GM21423 (cell line): Measurements from ENCODE around the gene CCDC142.
A peak's percentile ranks its signal among the peaks of the same experiment; 100 is the strongest.
"Not testable (repeated sequence)": the region's sequence is repeated elsewhere in the genome, so short reads cannot be mapped to it uniquely, and the experiment has no call there.

Experiments
- ATAC-seq: cut with Tn5 transposase; IDR thresholded peaks from one replicate; pipeline ENCODE4 v1.9.1; 2021; ENCODE audit warnings: mild to moderate bottlenecking, moderate library complexity; ENCODE audit not compliant: unreplicated experiment

The CCDC142 gene

GRCh38 chr2:74500578-74500946 lies 17.8 kb upstream of the CCDC142 start:
- no peak for ATAC-seq

GRCh38 chr2:74499940-74500577 lies 17.3 kb upstream of the CCDC142 start:
- no peak for ATAC-seq

- no peak for ATAC-seq
Measured at GRCh38 chr2:74499267-74499939, 16.6 kb upstream of the CCDC142 start, which contains the start of gene LBX2. LBX2 (minus strand) TSS chr2:74499603; CDS start chr2:74499537, 66 bp downstream.

- ATAC-seq: no peak
Measured at GRCh38 chr2:74498500-74499266, 15.9 kb upstream of the CCDC142 start.

- ATAC-seq: no peak
Measured at GRCh38 chr2:74497777-74498499, 15.1 kb upstream of the CCDC142 start.

- no peak for ATAC-seq
Measured at GRCh38 chr2:74496997-74497776, 14.4 kb upstream of the CCDC142 start.

DNA sequence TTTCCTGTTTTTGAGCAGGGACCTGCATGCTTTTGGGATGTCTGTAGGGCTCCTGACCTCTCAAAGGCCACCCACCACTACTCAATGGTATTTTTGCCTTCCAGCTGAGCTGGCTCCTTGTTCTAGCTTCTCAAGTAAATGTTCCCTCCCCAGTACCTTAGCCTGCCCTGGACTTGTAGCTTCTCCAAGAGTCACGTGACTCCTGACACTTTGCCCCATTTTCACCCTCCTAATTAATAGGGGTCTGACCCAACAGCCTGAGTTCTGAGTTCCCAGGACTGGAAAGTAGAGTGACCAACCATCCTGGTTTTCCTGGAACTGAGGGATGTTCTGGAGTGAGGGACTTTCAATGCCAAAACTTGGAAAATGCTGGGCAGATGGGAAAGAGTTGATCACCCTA lies 12.6 kb upstream of the CCDC142 start:
- no peak for ATAC-seq

DNA sequence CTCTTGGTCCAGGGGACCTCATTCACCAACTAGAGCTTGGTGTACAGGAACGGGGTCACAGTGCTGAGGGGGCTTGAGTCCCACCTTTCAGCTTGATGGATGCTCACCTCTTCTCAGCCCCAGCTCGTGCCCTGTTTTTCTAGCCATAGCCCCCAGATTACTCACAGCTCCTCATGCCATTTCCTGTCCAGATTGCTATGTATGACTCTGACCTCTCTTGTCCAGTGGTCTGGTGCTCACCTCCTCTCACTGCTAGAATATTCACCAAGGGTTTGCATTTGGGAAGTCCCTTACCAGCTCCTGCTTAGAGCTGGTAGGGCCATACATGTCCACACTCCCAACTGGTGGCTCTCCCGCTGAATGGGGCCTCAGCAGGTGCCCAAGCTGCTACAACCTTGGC lies 10.7 kb upstream of the CCDC142 start:
- no peak for ATAC-seq

- no peak for ATAC-seq
Measured at GRCh38 chr2:74491648-74492544, 9.1 kb upstream of the CCDC142 start.

GRCh38 chr2:74489906-74490305 lies 7.1 kb upstream of the CCDC142 start:
- no peak for ATAC-seq

- no peak for ATAC-seq
Measured at GRCh38 chr2:74488643-74489481, 6.1 kb upstream of the CCDC142 start.

DNA sequence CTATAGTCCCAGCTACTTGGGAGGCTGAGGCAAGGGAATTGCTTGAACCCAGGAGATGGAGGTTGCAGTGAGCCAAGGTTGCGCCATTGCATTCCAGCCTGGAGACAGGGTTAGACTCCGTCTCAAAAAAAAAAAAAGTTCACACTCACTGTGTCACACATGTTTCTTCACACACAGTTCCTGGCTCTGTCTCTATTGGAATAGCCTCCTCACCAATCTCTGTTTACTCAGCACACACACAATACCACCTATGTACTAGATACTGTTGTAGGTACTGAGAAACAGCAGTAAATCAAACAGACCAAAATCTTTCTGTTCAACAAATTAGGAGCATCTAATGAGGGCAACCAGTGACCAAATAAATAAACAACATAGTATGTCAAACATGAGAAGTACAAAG lies 3.3 kb upstream of the CCDC142 start:
- no peak for ATAC-seq

- ATAC-seq: not testable (repeated sequence)
Measured at GRCh38 chr2:74483675-74484164, 922 bp upstream of the CCDC142 start.

- ATAC-seq: peak; percentile 35
Measured at GRCh38 chr2:74481961-74482800, 617 bp downstream of the CCDC142 start.

GRCh38 chr2:74481431-74481830 lies 1.4 kb downstream of the CCDC142 start:
- no peak for ATAC-seq

DNA sequence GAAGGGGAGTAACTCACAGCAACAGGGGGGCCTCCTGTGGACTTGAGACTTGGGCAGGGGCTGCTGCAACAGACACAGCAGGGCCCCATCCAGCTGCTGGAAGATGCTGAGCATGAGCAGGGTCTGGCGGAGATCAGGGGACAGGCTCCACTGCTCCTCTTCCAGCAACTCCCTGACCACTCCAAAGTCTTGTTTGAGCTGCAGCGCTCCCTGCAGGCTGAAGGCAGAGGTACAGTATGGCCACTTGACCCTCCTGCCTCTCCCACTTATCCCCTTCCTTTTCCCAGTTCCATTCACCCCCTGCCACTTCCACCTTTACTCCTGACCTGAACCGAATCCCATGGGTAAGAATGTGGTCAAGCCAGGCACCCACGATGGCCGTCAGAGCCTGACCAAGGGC lies 7.9 kb downstream of the CCDC142 start:
- no peak for ATAC-seq

DNA sequence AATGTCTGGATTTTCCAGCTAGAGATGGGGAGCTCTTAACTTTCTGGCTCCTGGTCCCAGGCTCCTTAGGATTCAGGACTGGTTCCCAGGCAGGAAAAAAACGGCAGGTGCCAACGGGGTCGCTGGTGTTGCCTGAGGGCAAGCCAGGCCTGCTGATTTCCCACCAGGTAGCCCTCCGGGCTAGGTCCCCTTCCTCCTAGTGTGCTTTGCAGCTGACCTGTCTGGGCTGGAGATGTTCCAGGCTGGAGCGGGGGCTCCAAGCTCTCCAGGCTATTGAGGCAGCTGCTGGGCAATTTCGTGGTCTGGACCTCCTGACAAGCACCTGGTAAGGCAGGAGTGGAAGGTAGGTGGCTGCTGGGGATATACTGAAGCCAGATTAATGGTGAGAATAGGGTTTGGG lies 8.3 kb downstream of the CCDC142 start:
- no peak for ATAC-seq

DNA sequence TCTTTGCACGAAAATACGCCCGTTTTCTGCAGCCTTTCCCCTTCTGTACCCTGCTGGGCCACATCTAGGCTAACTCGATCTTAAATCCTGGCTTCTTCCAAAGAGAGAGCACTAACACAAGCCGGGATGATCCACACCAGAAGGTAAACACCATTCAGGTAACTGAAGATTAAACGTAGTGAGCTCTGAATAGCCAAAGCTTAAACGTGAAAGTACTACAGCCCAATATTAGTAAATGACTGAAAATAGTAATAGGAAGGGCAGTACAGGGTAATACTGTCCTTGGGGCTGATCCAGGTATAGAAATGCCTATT lies 9.9 kb downstream of the CCDC142 start:
- no peak for ATAC-seq
